Measurements from ENCODE around the gene CATSPERB. TPM values are rescaled to one million over a fixed set of nuclear protein-coding genes. Genes with fewer than 3 reads are reported as not detected.
"Not testable (repeated sequence)": the region's sequence is repeated elsewhere in the genome, so short reads cannot be mapped to it uniquely, and the experiment has no call there.

CATSPERB gene
- polyA plus RNA-seq, 1 donor (not counting 4 experiments of a cell fraction or from before 2014, with no cell fraction given): 1.1 TPM

DNA sequence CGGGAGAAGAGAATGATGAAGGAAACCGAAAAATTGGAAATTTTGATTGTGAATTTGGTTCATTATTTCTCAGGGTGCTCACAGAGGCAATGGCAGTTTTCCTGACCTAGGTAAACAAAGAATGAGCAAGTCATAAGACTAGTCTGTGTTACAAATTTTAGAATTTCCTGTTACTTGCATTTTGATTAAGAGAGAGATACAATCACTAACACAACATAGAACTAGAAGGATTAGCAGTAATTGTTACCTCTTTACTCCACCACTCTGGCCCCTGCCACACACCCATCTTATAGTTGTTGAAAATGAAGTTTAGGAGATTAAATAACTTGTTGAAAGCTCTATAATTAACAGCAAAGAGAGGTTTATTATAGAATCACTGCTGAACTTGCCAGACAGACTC is 62.0 kb downstream of the CATSPERB start:
- FAIRE-seq: no peak
- no peak overlapping the region for H3K4me3 ChIP-seq (ENCODE audit: control insufficient read depth in 2 of 3, extremely low read depth in 1 of 3, insufficient read depth in 2 of 3, low read depth in 1 of 3, low read length in 3 of 3)
- no peak for DNase-seq (ENCODE audit: low read depth, low spot score)
- H4K20me1 ChIP-seq (ENCODE audit: control insufficient read depth, extremely low read depth, insufficient read depth, low read length): no peaks in the 10 kb centered on the region
- H3K79me2 ChIP-seq (ENCODE audit: control insufficient read depth, insufficient read depth, low read length): no peaks in the 10 kb centered on the region
- no peaks in the 10 kb centered on the region for H3K9me1 ChIP-seq (ENCODE audit: control insufficient read depth, extremely low read depth, insufficient read depth, low read length)
- no peaks in the 10 kb centered on the region for H3K27me3 ChIP-seq (ENCODE audit: control insufficient read depth, extremely low read depth, insufficient read depth, low read length)
- no peak overlapping the region for H3K27ac ChIP-seq (ENCODE audit: control insufficient read depth, insufficient read depth, low read length)
- no peak overlapping the region for H3K4me2 ChIP-seq (ENCODE audit: control insufficient read depth, extremely low read depth, insufficient read depth, low read depth, low read length)
- dilution Hi-C loops (cut with MboI; ENCODE audit: extremely low pct_ligation_motif_present, low sequenced_read_pairs): no loop called here
- no peaks in the 10 kb centered on the region for H3K36me3 ChIP-seq (ENCODE audit: control insufficient read depth in 2 of 2, extremely low read depth in 1 of 2, insufficient read depth in 2 of 2, low read length in 2 of 2)
- H3K4me1 ChIP-seq (ENCODE audit: control insufficient read depth, extremely low read depth, insufficient read depth, low read length): no peaks in the 10 kb centered on the region
- H2AFZ ChIP-seq (ENCODE audit: control insufficient read depth, low read length): no peak overlapping the region
- no peaks in the 10 kb centered on the region for H3K9me3 ChIP-seq (ENCODE audit: control insufficient read depth, low read depth, low read length)
- no peak overlapping the region for H3K9ac ChIP-seq (ENCODE audit: control insufficient read depth, extremely low read depth, insufficient read depth, low read length)
- TF ChIP-seq, protein P1, sequence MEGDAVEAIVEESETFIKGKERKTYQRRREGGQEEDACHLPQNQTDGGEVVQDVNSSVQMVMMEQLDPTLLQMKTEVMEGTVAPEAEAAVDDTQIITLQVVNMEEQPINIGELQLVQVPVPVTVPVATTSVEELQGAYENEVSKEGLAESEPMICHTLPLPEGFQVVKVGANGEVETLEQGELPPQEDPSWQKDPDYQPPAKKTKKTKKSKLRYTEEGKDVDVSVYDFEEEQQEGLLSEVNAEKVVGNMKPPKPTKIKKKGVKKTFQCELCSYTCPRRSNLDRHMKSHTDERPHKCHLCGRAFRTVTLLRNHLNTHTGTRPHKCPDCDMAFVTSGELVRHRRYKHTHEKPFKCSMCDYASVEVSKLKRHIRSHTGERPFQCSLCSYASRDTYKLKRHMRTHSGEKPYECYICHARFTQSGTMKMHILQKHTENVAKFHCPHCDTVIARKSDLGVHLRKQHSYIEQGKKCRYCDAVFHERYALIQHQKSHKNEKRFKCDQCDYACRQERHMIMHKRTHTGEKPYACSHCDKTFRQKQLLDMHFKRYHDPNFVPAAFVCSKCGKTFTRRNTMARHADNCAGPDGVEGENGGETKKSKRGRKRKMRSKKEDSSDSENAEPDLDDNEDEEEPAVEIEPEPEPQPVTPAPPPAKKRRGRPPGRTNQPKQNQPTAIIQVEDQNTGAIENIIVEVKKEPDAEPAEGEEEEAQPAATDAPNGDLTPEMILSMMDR (optimal IDR thresholded peaks at IDR 0.05 in 1 of 3, IDR thresholded peaks at IDR 0.05 in 1 of 3, conservative IDR thresholded peaks at IDR 0.05 in 1 of 3; ENCODE audit: extremely low read depth in 1 of 3, insufficient read depth in 2 of 3, low read length in 3 of 3): no peak
- no peak for TF ChIP-seq EZH2 (IDR thresholded peaks at IDR 0.05; ENCODE audit: low read length)

DNA sequence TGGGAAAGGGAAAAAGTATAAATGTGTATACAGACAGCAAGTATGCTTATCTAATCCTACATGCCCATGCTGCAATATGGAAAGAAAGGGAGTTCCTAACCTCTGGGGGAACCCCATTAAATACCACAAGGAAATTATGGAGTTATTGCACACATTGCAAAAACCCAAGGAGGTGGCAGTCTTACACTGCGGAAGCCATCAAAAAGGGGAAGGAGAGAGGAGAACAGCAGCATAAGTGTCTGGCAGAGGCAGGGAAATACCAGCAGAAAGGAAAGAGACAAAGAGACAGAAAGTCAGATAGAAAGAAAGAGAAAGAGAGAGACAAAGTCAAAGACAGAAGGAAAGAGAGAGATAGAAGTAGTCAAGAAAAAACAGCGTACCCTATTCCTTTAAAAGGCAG is 64.8 kb downstream of the CATSPERB start:
- dilution Hi-C loops (cut with MboI; ENCODE audit: extremely low pct_ligation_motif_present, low sequenced_read_pairs); H3K4me2 ChIP-seq (ENCODE audit: control insufficient read depth, extremely low read depth, insufficient read depth, low read depth, low read length); H3K27me3 ChIP-seq (ENCODE audit: control insufficient read depth, extremely low read depth, insufficient read depth, low read length); H3K4me1 ChIP-seq (ENCODE audit: control insufficient read depth, extremely low read depth, insufficient read depth, low read length); H3K9me1 ChIP-seq (ENCODE audit: control insufficient read depth, extremely low read depth, insufficient read depth, low read length); DNase-seq (ENCODE audit: low read depth, low spot score); H3K27ac ChIP-seq (ENCODE audit: control insufficient read depth, insufficient read depth, low read length); H4K20me1 ChIP-seq (ENCODE audit: control insufficient read depth, extremely low read depth, insufficient read depth, low read length); H3K9ac ChIP-seq (ENCODE audit: control insufficient read depth, extremely low read depth, insufficient read depth, low read length); H2AFZ ChIP-seq (ENCODE audit: control insufficient read depth, low read length); H3K4me3 ChIP-seq (ENCODE audit: control insufficient read depth in 2 of 3, extremely low read depth in 1 of 3, insufficient read depth in 2 of 3, low read depth in 1 of 3, low read length in 3 of 3); FAIRE-seq; H3K9me3 ChIP-seq (ENCODE audit: control insufficient read depth, low read depth, low read length); H3K79me2 ChIP-seq (ENCODE audit: control insufficient read depth, insufficient read depth, low read length); H3K36me3 ChIP-seq (ENCODE audit: control insufficient read depth in 2 of 2, extremely low read depth in 1 of 2, insufficient read depth in 2 of 2, low read length in 2 of 2): not testable (repeated sequence)

DNA sequence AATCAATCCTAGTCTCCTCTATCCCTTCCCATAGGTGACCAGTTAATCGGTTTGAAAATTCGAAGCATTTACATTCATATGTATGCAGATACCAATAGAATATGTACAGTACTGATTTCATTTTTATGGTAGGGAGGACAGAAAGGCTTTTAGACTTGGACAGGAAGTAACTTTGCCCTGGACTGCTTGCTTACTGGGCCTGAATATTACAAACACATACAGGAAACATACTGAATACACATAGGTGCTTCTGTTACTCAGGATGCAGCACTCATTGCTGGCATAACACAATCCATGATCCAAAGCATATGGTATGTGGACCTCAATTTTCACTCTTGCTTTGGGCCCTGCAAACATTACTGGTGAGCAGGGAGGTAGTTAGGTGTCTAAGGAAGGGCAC is 71.1 kb downstream of the CATSPERB start:
- Histone ChIP-seq H3K27me3 (ENCODE audit: control insufficient read depth, extremely low read depth, insufficient read depth, low read length) (no peaks in the 10 kb centered on the region), H3K36me3 (ENCODE audit: control insufficient read depth in 2 of 2, extremely low read depth in 1 of 2, insufficient read depth in 2 of 2, low read length in 2 of 2) (no peaks in the 10 kb centered on the region), H3K27ac (ENCODE audit: control insufficient read depth, insufficient read depth, low read length) (no peak overlapping the region), H3K4me3 (ENCODE audit: control insufficient read depth in 2 of 3, extremely low read depth in 1 of 3, insufficient read depth in 2 of 3, low read depth in 1 of 3, low read length in 3 of 3) (no peak overlapping the region), H4K20me1 (ENCODE audit: control insufficient read depth, extremely low read depth, insufficient read depth, low read length) (no peaks in the 10 kb centered on the region), H3K9ac (ENCODE audit: control insufficient read depth, extremely low read depth, insufficient read depth, low read length) (no peak overlapping the region), H2AFZ (ENCODE audit: control insufficient read depth, low read length) (no peak overlapping the region), H3K79me2 (ENCODE audit: control insufficient read depth, insufficient read depth, low read length) (no peaks in the 10 kb centered on the region), H3K9me1 (ENCODE audit: control insufficient read depth, extremely low read depth, insufficient read depth, low read length) (no peaks in the 10 kb centered on the region), H3K4me1 (ENCODE audit: control insufficient read depth, extremely low read depth, insufficient read depth, low read length) (no peaks in the 10 kb centered on the region), H3K9me3 (ENCODE audit: control insufficient read depth, low read depth, low read length) (no peaks in the 10 kb centered on the region), H3K4me2 (ENCODE audit: control insufficient read depth, extremely low read depth, insufficient read depth, low read depth, low read length) (no peak overlapping the region)
- TF ChIP-seq, protein P1 (optimal IDR thresholded peaks at IDR 0.05 in 1 of 3, IDR thresholded peaks at IDR 0.05 in 1 of 3, conservative IDR thresholded peaks at IDR 0.05 in 1 of 3; ENCODE audit: extremely low read depth in 1 of 3, insufficient read depth in 2 of 3, low read length in 3 of 3): no peak
- TF ChIP-seq EZH2 (IDR thresholded peaks at IDR 0.05; ENCODE audit: low read length): no peak
- dilution Hi-C loops (cut with MboI; ENCODE audit: extremely low pct_ligation_motif_present, low sequenced_read_pairs): no loop called here
- DNase-seq (ENCODE audit: low read depth, low spot score) (no peak), FAIRE-seq (no peak)

Data from keratinocyte (primary cell).